NCI-H1930 (cell line): ENCODE data around the gene CCNT1.
"Not testable (repeated sequence)": the region's sequence is repeated elsewhere in the genome, so short reads cannot be mapped to it uniquely, and the experiment has no call there.

ENCODE experiments used
- DNase-seq, 2 experiments: peaks; one replicate each; lab custom pipeline; 2025; lab: John Stamatoyannopoulos, UW

The CCNT1 gene

DNA sequence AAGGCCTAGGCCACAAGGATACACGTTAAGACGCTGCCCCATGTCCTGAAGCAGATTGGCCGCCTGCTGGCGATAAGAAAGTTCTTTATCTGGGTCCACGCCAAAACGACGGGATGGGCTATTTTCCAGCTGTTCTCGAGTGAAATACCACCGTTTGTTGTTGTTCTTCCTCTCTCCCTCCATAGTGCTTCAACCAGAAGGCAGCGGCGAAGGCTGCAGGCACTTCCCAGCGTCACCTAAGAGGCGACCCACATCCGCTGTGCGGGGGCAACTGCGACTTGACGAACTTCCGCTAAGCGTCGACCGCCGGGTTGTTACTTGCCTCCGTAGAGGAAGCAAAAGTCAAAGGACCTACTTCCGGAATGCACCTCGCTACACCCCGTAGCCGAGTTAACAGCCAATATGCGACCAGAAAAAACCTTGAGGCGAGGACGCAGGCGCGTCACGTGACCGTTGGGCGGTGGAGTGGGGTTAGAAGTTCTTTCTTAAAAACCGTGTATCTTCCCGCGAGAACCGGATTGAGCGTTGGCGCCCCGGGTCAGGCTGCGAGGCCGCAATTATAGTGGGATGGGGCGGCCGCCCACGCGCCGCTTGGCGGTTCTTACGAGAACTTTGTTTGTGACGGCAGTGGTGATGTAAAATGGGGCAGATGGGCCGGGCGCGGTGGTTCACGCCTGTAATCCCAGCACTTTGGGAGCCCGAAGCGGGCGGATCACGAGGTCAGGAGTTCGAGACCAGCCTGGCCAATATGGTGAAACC, at the start of gene CCNT1:
CCNT1 (minus strand) TSS at position 215 of the 759 bp plus-strand sequence; CDS start at position 183, 32 bp downstream.
- DNase-seq: peak; percentile 99

DNA sequence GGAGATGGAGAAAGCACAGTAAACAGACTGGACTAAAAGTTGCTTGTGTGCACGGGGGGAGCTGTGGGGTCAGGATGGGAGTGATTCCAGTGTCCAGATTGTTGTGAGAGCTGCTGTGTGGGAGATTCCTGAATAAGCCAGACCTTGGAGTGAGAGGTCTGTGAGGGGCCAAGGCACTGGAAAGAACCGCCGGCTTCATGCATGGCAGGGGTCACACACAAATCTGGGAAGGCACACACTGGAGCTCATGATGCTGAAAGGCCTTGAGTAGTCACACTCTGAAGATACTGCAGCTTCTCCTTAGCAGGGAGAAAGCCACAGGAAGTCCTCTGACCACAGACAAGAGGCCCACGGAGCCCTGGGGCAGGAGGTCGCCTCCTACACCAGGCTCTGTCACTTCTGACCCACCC, 49.3 kb upstream of the CCNT1 start:
- no peak for DNase-seq

GRCh38 chr12:48764521-48764920, 48.0 kb upstream of the CCNT1 start:
- no peak for DNase-seq

GRCh38 chr12:48758737-48759136, 42.2 kb upstream of the CCNT1 start:
- DNase-seq: no peak

- no peak for DNase-seq
Observed at GRCh38 chr12:48758186-48758585, 41.7 kb upstream of the CCNT1 start.

GRCh38 chr12:48750769-48751356, 34.4 kb upstream of the CCNT1 start:
- no peak for DNase-seq

GRCh38 chr12:48750215-48750614, 33.7 kb upstream of the CCNT1 start:
- DNase-seq: no peak

DNA sequence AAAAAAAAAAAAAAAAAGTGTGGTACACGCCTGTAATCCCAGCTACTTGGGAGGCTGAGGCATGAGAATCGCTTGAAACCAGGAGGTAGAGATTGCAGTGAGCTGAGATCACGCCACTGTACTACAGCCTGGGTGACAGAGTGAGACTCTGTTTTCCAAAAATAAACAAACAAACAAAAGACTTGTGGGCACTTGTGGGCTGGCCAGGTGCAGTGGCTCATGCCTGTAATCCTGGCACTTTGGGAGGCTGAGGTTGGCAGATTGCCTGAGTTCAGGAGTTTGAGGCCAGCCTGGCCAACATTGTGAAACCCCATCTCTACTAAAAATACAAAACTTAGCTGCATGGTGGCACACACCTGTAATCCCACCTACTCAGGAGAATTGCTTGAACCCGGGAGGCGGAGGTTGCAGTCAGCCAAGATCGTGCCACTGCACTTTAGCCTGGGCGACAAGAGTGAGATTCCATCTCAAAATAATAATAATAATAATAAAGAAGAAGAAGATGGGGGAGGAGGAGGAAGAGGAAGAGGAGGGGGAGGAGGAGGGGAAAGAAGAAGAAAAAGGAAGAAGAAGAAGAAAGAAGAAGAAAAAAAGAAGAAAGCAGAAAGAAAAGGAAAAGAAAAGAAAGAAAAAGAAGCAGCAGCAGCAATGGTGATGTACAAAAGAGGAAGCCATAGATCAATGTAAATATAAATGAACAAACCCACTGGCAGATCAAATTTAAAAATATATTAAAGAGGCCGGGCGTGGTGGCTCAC, 27.9 kb upstream of the CCNT1 start:
- DNase-seq: no peak

- no peak for DNase-seq
Observed at GRCh38 chr12:48739618-48740269, 23.2 kb upstream of the CCNT1 start.

- DNase-seq: no peak
Observed at GRCh38 chr12:48736456-48736855, 19.9 kb upstream of the CCNT1 start.

- no peak for DNase-seq
Observed at GRCh38 chr12:48728807-48729206, 12.3 kb upstream of the CCNT1 start.

GRCh38 chr12:48720737-48721136, 4.2 kb upstream of the CCNT1 start:
- DNase-seq: not testable (repeated sequence)

- not testable (repeated sequence) for DNase-seq
Observed at GRCh38 chr12:48720171-48720570, 3.7 kb upstream of the CCNT1 start.

DNA sequence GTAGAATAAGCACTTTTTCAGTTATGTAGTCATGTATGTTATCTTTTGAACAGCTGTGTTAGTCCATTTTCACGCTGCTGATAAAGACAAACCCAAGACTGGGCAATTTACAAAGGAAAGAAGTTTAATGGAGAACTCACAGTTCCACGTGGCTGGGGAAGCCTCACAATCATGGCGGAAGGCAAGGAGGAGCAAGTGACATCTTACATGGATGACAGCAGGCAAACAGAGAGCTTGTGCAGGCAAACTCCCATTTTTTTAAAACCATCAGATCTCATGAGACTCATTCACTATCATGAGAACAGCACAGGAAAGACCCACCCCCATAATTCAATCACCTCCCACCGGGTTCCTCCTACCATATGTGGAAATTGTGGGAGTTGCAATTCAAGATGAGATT, 2.5 kb upstream of the CCNT1 start:
- DNase-seq: not testable (repeated sequence)

DNA sequence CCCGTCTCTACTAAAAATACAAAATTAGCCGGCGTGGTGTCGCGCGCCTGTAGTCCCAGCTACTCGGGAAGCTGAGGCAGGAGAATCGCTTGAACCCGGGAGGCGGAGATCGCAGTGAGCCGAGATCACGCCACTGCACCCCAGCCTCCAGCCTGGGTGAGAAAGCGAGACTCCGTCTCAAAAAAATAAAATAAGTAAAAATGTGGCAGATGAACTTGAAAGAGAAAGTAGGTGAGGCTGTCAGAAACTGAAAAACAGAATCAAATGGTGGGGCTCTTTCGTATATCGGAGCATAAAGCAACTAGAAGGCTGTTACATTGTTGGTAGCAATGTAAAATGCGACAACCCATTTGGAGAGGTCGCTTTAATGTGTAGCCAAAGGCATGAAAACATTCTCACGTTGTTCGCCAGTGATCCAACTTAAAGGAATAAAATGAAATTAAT, 767 bp upstream of the CCNT1 start:
- no peak for DNase-seq

GRCh38 chr12:48716168-48716492, 377 bp downstream of the CCNT1 start:
- DNase-seq: no peak

- no peak for DNase-seq
Observed at GRCh38 chr12:48712209-48712608, 4.3 kb downstream of the CCNT1 start.

DNA sequence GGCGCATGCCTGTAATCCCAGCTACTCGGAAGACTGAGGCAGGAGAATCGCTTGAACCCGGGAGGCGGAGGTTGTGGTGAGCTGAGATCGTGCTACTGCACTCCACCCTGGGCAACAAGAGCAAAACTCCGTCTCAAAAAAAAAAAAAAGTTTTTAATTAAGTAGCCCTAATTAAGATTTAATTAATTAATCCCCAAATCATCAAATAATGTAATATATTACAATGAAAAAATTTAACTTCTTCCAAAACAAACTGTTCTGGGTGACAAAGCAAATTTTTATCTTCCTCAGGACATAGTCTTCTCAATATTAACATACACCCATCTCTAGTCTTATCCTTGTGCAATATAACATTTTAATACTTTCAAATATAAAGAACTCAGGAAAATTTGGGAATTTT, 17.7 kb downstream of the CCNT1 start:
- DNase-seq: not testable (repeated sequence)

DNA sequence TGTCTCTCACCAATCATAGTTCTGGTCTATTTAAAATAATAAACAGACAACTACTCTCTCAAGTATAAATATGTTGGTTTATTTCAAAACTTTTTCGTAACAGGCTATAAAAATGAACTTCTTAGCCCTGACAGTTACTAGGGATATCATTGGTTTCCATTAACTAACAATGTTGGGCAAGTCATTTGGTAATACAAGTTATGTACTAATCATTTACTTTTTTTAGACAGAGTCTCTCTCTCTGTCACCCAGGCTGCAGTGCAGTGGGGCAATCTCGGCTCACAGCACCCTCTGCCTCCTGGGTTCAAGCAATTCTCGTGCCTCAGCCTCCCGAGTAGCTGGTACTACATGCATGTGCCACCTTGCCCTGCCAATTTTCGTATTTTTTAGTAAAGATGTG, 19.9 kb downstream of the CCNT1 start:
- DNase-seq: no peak

DNA sequence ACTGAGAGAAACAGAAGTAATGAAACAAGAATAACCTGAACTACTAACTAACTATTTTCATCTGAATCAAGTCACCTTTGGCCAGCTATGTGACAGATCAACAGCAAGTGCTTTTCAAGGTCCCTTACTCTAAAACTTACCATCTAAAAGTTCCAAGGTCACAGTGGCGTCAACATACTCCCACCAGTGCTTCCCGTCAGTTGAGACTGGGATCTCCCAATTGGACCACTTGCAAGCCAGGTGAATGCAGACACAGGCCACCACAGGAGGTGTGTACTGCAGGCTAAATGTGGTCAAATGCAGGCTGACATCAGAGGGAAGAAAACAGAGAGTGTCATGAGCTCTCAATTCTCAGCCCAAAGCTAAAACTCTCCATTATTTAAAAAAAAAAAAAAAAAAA, 20.6 kb downstream of the CCNT1 start:
- DNase-seq: no peak

- no peak for DNase-seq
Observed at GRCh38 chr12:48694038-48694437, 22.5 kb downstream of the CCNT1 start.

DNA sequence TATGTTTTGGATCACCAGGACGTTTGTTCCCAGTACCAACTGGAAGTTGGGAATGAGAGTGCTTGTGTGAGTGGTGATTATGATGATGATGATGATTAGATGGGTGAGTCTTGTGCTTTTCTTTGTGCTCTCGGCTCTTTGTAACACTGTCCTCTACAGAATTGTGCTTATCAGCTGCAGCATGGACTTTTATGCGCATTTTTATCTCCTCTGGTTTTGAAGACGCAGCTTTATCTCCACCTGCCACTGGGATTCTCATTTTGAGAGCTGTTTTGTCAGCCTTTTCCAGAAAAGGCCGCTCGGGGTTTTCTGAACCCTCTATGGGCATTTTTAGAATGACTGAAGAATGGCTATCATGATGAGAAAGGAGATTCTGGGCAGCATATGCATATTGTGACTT, 22.9 kb downstream of the CCNT1 start:
- no peak for DNase-seq
